Neural cell (in vitro differentiated cells): ENCODE data around the gene ST6GALNAC3.

ENCODE experiments used
- CTCF ChIP-seq: fragments of 450-650 bp; IDR thresholded peaks from 2 replicates; pipeline ENCODE4 v1.5.1; 2014; ENCODE audit warnings: antibody characterized with exemption, mild to moderate bottlenecking, moderate library complexity; ENCODE audit not compliant: poor library complexity, severe bottlenecking
- EP300 ChIP-seq: fragments of 450-650 bp; conservative IDR thresholded peaks from 2 replicates; pipeline ENCODE4 v1.6.1; 2014; ENCODE audit warnings: antibody characterized with exemption, mild to moderate bottlenecking, moderate library complexity; ENCODE audit not compliant: poor library complexity, severe bottlenecking
- MXI1 ChIP-seq: fragments of 450-650 bp; conservative IDR thresholded peaks from 2 replicates; pipeline ENCODE4 v1.6.1; 2014; ENCODE audit warnings: antibody characterized with exemption, mild to moderate bottlenecking; ENCODE audit not compliant: poor library complexity, severe bottlenecking
- POLR2AphosphoS5 ChIP-seq: IDR thresholded peaks from 2 replicates; pipeline ENCODE4 v1.6.1; 2012
- SMC3 ChIP-seq: fragments of 450-650 bp; conservative IDR thresholded peaks from 2 replicates; pipeline ENCODE4 v1.6.1; 2014; ENCODE audit warnings: antibody characterized with exemption, mild to moderate bottlenecking, moderate library complexity; ENCODE audit not compliant: poor library complexity
- TAF1 ChIP-seq: IDR thresholded peaks from 2 replicates; pipeline ENCODE4 v1.6.1; 2012; ENCODE audit warnings: low read depth

GRCh38 chr1:76290271-76290670 lies 215.7 kb downstream of the ST6GALNAC3 start:
- TF ChIP-seq CTCF (no peak), MXI1 (no peak), EP300 (no peak), POLR2AphosphoS5 (no peak), TAF1 (no peak), SMC3 (no peak)
